CD4-positive, alpha-beta T cell (primary cell): ENCODE data around the gene CCBE1. TPM values are rescaled to one million over a fixed set of nuclear protein-coding genes. Genes with fewer than 3 reads are reported as not detected.

Experiments used
- ATAC-seq: fragments of 200-7000 bp; cut with Tn5 transposase; one replicate; pipeline ENCODE4 v1.10.0; 2022; ENCODE audit warnings: mild to moderate bottlenecking; ENCODE audit not compliant: poor library complexity
- CTCF ChIA-PET: fragments of 350-600 bp; sonication (Branson Sonifier 250); formaldehyde crosslinking; loops from one replicate; lab custom pipeline; 2021; ENCODE audit warnings: antibody characterized with exemption, inconsistent platforms; lab: Charles Lee
- POLR2A ChIA-PET: fragments of 350-600 bp; sonication (Branson Sonifier 250); formaldehyde crosslinking; loops from one replicate; lab custom pipeline; 2021; ENCODE audit warnings: antibody characterized with exemption, inconsistent platforms; lab: Charles Lee
- DNase-seq, 14 experiments: peaks; one replicate each; pipeline ENCODE4 v3.0.0-alpha.2; 2013 to 2020; ENCODE audit warnings: mixed read lengths in 2 of 14
- H3K27ac ChIP-seq, 2 donors: one replicate each; pipeline versions ENCODE4 v1.5.1 to v1.7.0; 2013; ENCODE audit warnings: low read length in 2 of 2, low read depth in 1 of 2, mild to moderate bottlenecking in 1 of 2
- H3K27me3 ChIP-seq, 2 experiments: 1 replicate in 1 of 2; 2 replicates in 1 of 2; pipeline versions ENCODE4 v1.6.1 to v1.7.0; 2013; ENCODE audit warnings: low read length in 2 of 2, control low read depth in 1 of 2, mild to moderate bottlenecking in 1 of 2, moderate library complexity in 1 of 2; ENCODE audit not compliant: insufficient read depth in 2 of 2, control insufficient read depth in 1 of 2
- H3K36me3 ChIP-seq: one replicate; pipeline ENCODE4 v1.6.1; 2013; ENCODE audit warnings: low read length, control low read depth; ENCODE audit not compliant: insufficient read depth
- H3K4me1 ChIP-seq: one replicate; pipeline ENCODE4 v1.6.1; 2013; ENCODE audit warnings: low read length, control low read depth; ENCODE audit not compliant: insufficient read depth
- H3K4me3 ChIP-seq: one replicate; pipeline ENCODE4 v1.5.1; 2013; ENCODE audit warnings: mild to moderate bottlenecking, low read length, moderate library complexity
- H3K9me3 ChIP-seq, 2 experiments: 1 replicate in 1 of 2; 2 replicates in 1 of 2; pipeline versions ENCODE4 v1.6.1 to v1.7.0; 2013; ENCODE audit warnings: low read length in 2 of 2, mild to moderate bottlenecking in 2 of 2, control low read depth in 1 of 2, moderate library complexity in 1 of 2; ENCODE audit not compliant: control insufficient read depth in 1 of 2, insufficient read depth in 1 of 2
- H3K27ac Mint-ChIP-seq: one replicate; pipeline ENCODE4 v1.8.0; 2020; ENCODE audit warnings: mixed read lengths
- H3K27me3 Mint-ChIP-seq: one replicate; pipeline ENCODE4 v1.8.0; 2021; ENCODE audit warnings: mixed read lengths
- H3K36me3 Mint-ChIP-seq: one replicate; pipeline ENCODE4 v1.8.0; 2021; ENCODE audit warnings: low read depth, mixed read lengths
- H3K4me1 Mint-ChIP-seq: one replicate; pipeline ENCODE4 v1.8.0; 2021; ENCODE audit warnings: low read depth, mixed read lengths
- H3K4me3 Mint-ChIP-seq: one replicate; pipeline ENCODE4 v1.8.0; 2020; ENCODE audit warnings: mild to moderate bottlenecking, mixed read lengths
- H3K9me3 Mint-ChIP-seq: one replicate; pipeline ENCODE4 v1.8.0; 2020; ENCODE audit warnings: mixed read lengths
- intact Hi-C, 2 experiments: fragments of 100-400 bp; cut with DNase I in 1 of 2; cut with micrococcal nuclease in 1 of 2; formaldehyde crosslinking; loops; one replicate each; pipeline versions ENCODE4 v1.15.1 to v1.9.0; 2023 to 2025; cut with DNase I, micrococcal nuclease
- total RNA-seq, 174 experiments: library from RNA in 2 of 174; stranded (reverse) in 2 of 174; gene quantifications; one replicate each; pipeline ENCODE4 v1.2.3 and lab custom pipeline; 2021 to 2026
- TF ChIP-seq, protein P1 (sequence below): fragments of 200-600 bp; IDR thresholded peaks from one replicate; pipeline ENCODE4 v1.8.0; 2022; ENCODE audit warnings: antibody characterized with exemption, mild to moderate bottlenecking

Gene CCBE1
- total RNA-seq, 2 experiments from 2014 or later, result not detected

DNA sequence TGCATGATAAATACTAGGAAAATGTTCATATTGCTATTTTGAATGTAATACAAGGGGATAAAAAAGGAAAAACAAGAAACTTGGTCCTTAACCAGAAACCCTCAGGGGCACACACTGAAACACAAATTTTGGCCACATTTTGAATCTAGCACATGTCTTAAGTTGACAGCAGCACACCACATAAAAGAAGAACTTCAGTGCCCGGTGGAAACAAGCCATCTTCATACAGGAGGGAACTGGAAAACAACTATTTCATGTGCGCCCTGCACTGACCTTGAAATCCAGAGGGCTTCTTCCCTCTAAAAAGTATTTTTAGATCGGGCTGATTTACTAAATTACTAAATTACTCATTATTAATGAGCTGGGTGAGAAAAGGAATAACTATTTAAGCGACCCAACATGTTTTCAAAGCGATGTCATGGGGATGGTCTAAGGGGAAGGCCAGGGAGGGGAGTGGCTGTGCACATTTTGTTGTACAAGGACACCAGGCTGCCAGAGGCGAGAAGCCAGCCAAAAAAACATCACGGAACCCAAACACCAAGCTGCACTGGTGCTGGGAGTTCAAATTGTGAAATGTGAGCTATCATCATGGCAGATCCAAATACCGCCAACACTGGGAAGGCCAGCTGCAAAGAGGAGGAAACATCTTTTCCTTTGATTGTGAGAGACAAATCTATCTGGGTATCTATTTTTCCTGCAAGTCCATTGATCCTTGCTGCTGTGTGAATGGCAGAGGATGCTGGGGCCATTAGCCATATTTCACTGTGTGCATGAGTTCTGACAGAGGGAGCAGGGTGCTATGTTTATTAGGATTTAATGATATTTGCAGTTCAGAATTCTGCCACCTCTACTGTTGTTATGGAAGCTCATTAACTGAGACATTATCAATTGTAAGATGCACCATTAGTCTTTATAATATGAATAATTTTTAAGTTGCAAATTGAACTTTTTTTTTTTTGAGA lies 187.5 kb downstream of the CCBE1 start:
- TF ChIP-seq, protein P1, sequence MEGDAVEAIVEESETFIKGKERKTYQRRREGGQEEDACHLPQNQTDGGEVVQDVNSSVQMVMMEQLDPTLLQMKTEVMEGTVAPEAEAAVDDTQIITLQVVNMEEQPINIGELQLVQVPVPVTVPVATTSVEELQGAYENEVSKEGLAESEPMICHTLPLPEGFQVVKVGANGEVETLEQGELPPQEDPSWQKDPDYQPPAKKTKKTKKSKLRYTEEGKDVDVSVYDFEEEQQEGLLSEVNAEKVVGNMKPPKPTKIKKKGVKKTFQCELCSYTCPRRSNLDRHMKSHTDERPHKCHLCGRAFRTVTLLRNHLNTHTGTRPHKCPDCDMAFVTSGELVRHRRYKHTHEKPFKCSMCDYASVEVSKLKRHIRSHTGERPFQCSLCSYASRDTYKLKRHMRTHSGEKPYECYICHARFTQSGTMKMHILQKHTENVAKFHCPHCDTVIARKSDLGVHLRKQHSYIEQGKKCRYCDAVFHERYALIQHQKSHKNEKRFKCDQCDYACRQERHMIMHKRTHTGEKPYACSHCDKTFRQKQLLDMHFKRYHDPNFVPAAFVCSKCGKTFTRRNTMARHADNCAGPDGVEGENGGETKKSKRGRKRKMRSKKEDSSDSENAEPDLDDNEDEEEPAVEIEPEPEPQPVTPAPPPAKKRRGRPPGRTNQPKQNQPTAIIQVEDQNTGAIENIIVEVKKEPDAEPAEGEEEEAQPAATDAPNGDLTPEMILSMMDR, result no peak
- intact Hi-C loops, result no loop called here
- peaks cover 0 to 5% of the 10 kb centered on the region in 2 experiments for H3K27me3 ChIP-seq
- H3K9me3 Mint-ChIP-seq, result no peaks in the 10 kb centered on the region
- H3K4me3 ChIP-seq, result no peak overlapping the region
- H3K36me3 Mint-ChIP-seq, result no peaks in the 10 kb centered on the region
- H3K4me1 ChIP-seq, result no peaks in the 10 kb centered on the region
- DNase-seq, result no peak
- H3K36me3 ChIP-seq, result no peaks in the 10 kb centered on the region
- peaks cover 0 to 10% of the 10 kb centered on the region in 2 experiments for H3K9me3 ChIP-seq
- peaks cover 41% of the 10 kb centered on the region for H3K27me3 Mint-ChIP-seq
- H3K4me1 Mint-ChIP-seq, result no peaks in the 10 kb centered on the region
- ATAC-seq, result no peak
- ChIA-PET POLR2A (no interaction called here), CTCF (no interaction called here)
- H3K4me3 Mint-ChIP-seq, result no peak overlapping the region
- no peak overlapping the region for H3K27ac Mint-ChIP-seq
- H3K27ac ChIP-seq, result no peak overlapping the region

DNA sequence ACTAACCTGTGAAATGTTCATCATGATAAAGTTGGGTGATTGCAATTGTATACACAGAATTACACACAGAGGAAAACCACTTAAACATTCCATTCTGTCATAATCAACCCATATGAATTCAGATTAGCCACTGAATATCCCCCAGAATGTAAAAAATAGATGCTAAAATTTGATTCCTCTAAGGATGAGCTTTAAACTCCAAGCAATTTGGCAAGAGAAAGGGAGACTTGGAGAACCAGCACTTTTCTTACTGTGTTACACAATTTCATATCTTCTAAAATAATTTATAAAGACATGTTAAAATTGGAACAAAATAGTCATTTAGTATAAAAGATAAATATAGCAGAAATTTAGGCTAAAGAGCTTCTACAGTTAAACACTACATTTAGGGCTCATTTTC lies 191.9 kb downstream of the CCBE1 start:
- H3K4me1 Mint-ChIP-seq, result no peaks in the 10 kb centered on the region
- no peaks in the 10 kb centered on the region for H3K9me3 Mint-ChIP-seq
- peaks cover 6% of the 10 kb centered on the region for H3K27me3 Mint-ChIP-seq
- Histone ChIP-seq H3K36me3 (no peaks in the 10 kb centered on the region), H3K4me3 (no peak overlapping the region), H3K9me3 (no peaks in the 10 kb centered on the region), H3K27ac (no peak overlapping the region), H3K4me1 (no peaks in the 10 kb centered on the region), H3K27me3 (peaks cover 0 to 2% of the 10 kb centered on the region in 2 experiments)
- ChIA-PET CTCF (no interaction called here), POLR2A (no interaction called here)
- no peak for ATAC-seq
- DNase-seq, result no peak
- no peak overlapping the region for H3K27ac Mint-ChIP-seq
- TF ChIP-seq, protein P1, result no peak
- no peaks in the 10 kb centered on the region for H3K36me3 Mint-ChIP-seq
- intact Hi-C loops, result no loop called here
- H3K4me3 Mint-ChIP-seq, result no peak overlapping the region

DNA sequence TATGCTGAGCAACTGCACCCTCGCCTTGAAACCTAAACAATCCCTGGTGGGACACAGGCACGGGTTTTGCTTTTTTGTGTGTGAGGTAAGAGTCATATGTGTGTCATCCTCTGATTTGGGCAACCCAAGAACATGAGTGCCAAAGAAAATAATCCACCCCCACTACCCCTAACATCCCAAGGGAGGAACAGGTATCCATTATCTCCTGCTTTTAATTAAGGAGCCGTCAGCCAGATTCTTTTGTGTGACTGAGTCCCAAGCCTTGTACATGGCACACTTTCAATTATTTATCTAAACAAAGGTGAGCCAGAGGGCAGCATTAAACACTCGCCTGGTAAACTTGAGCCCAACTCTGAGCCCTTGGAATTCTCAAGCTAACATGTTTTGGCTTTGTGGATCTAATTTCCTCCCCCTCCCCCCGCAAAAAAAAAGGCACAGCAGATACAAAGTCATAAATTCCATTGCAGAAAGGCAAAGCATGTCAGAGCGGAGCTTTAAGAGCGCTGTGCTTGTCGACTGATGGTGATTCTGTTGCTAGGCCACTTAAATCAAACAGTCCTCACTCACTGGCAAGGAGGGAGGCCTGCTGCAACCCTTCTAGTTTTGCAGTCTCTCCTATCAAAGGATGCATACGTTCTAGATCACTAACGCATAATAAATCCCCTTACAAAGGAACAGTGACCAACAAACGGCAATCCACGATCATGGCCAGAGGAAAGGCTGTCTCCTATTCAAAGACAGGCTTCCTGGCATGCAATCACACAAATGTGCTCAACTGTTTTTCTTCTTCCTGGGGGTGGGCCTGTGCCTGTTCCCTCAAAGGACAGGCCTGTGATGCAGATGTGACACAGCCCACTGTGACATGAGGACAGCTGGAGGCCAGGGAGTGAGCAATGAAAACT lies 194.7 kb downstream of the CCBE1 start:
- TF ChIP-seq, protein P1, result no peak
- no peak overlapping the region for H3K4me3 ChIP-seq
- no peak for ATAC-seq
- CTCF ChIA-PET, result no interaction called here
- no peaks in the 10 kb centered on the region for H3K9me3 ChIP-seq
- DNase-seq, result no peak
- peaks cover 0 to 2% of the 10 kb centered on the region in 2 experiments for H3K27me3 ChIP-seq
- Mint-ChIP-seq H3K4me1 (no peaks in the 10 kb centered on the region), H3K36me3 (no peaks in the 10 kb centered on the region), H3K9me3 (no peaks in the 10 kb centered on the region), H3K4me3 (no peak overlapping the region), H3K27ac (no peak overlapping the region), H3K27me3 (peaks cover 6% of the 10 kb centered on the region)
- intact Hi-C loops, result no loop called here
- H3K27ac ChIP-seq, result no peak overlapping the region
- POLR2A ChIA-PET, result no interaction called here
- no peaks in the 10 kb centered on the region for H3K36me3 ChIP-seq
- no peaks in the 10 kb centered on the region for H3K4me1 ChIP-seq
